Esophagus mucosa (tissue), 1 donor: ENCODE measurements around the gene LRRC25. TPM values are rescaled to one million over a fixed set of nuclear protein-coding genes. Genes with fewer than 3 reads are reported as not detected.

Experiments
- ATAC-seq: fragments of 200-7000 bp; cut with Tn5 transposase; one replicate; pipeline ENCODE4 v1.9.1; 2020
- total RNA-seq: library from RNA; stranded (reverse); gene quantifications from one replicate; pipeline ENCODE4 v1.2.4, GENCODE V29; 2023
- donor health status: DM: yes; HTN: yes; CAD: no.

LRRC25 gene
- total RNA-seq, 1 donor from 2014 or later = 0.48 TPM

GRCh38 chr19:18435842-18436670 is 38.6 kb upstream of the LRRC25 start:
- ATAC-seq = no peak

GRCh38 chr19:18435178-18435841 is 37.9 kb upstream of the LRRC25 start:
- ATAC-seq = no peak

- no peak for ATAC-seq
Measured at GRCh38 chr19:18434411-18435175, 37.2 kb upstream of the LRRC25 start.

- no peak for ATAC-seq
Measured at GRCh38 chr19:18433735-18434398, 36.4 kb upstream of the LRRC25 start.

GRCh38 chr19:18433015-18433691 is 35.7 kb upstream of the LRRC25 start:
- ATAC-seq = no peak

GRCh38 chr19:18432275-18433014 is 35.0 kb upstream of the LRRC25 start:
- no peak for ATAC-seq

GRCh38 chr19:18431351-18432197 is 34.2 kb upstream of the LRRC25 start:
- ATAC-seq = no peak

- ATAC-seq = no peak
Measured at GRCh38 chr19:18430417-18431144, 33.2 kb upstream of the LRRC25 start.

GRCh38 chr19:18429717-18430416 is 32.4 kb upstream of the LRRC25 start:
- no peak for ATAC-seq

- peak; percentile 31 for ATAC-seq
Measured at GRCh38 chr19:18428787-18429674, 31.6 kb upstream of the LRRC25 start.

- no peak for ATAC-seq
Measured at GRCh38 chr19:18428173-18428786, 30.9 kb upstream of the LRRC25 start.

- no peak for ATAC-seq
Measured at GRCh38 chr19:18427743-18428113, 30.3 kb upstream of the LRRC25 start.

- no peak for ATAC-seq
Measured at GRCh38 chr19:18427080-18427742, 29.8 kb upstream of the LRRC25 start.

- no peak for ATAC-seq
Measured at GRCh38 chr19:18426416-18426767, 29.0 kb upstream of the LRRC25 start.

- ATAC-seq = no peak
Measured at GRCh38 chr19:18425515-18426415, 28.3 kb upstream of the LRRC25 start.
